HG02623 (cell line): ENCODE results near the gene SLF2.

ENCODE experiments used
- ATAC-seq: cut with Tn5 transposase; IDR thresholded peaks from one replicate; pipeline ENCODE4 v1.9.1; 2021; ENCODE audit warnings: moderate library complexity; ENCODE audit not compliant: unreplicated experiment

SLF2 gene

GRCh38 chr10:100979791-100980272, 67.1 kb downstream of the SLF2 start:
- no peak for ATAC-seq

GRCh38 chr10:100980311-100980710, 67.5 kb downstream of the SLF2 start:
- ATAC-seq = no peak

DNA sequence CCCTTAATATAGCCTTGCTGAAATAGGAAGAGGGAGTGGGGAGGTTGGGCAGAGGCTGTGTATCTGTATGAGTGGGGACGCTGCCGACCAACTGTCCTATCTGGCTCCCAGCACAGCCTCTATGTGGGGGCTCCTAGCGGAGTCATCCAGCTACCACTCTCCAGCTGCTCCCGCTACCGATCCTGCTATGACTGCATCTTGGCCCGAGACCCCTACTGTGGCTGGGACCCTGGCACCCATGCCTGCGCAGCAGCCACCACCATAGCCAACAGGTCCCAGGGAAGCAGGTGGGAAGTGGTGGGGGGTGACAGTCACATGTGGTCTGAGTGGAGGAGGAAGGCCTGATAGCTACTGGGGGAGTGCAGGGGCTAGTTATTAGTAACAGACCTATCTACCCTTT, 67.9 kb downstream of the SLF2 start:
- no peak for ATAC-seq

DNA sequence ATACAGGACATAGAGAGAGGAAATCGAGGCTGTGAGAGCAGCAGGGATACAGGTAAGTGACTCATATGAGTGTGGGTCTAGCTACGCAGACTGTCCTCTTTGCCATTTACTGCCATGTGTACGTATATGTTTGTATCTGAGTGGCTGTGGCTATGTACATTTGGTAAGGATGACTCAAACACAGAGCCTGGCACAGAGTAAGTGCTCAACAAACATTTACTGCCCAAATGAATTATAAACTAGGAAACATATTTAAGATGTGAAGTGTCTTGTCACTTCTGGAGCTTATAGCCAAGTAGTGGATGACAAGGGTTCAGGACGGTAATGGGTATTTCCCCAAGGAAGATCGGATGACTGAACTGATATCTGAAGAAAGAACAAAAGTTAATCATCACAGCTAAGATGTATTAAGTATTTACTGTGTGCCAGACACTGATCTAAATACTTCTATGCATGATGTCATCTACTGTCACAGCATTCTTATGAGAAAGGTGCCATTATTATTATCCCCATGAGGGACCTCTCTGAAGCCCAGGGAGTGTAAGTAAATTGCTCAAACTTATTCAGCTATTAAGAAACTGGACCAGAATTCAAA, 68.5 kb downstream of the SLF2 start:
- no peak for ATAC-seq

- no peak for ATAC-seq
Measured at GRCh38 chr10:100982916-100983830, 70.4 kb downstream of the SLF2 start.

DNA sequence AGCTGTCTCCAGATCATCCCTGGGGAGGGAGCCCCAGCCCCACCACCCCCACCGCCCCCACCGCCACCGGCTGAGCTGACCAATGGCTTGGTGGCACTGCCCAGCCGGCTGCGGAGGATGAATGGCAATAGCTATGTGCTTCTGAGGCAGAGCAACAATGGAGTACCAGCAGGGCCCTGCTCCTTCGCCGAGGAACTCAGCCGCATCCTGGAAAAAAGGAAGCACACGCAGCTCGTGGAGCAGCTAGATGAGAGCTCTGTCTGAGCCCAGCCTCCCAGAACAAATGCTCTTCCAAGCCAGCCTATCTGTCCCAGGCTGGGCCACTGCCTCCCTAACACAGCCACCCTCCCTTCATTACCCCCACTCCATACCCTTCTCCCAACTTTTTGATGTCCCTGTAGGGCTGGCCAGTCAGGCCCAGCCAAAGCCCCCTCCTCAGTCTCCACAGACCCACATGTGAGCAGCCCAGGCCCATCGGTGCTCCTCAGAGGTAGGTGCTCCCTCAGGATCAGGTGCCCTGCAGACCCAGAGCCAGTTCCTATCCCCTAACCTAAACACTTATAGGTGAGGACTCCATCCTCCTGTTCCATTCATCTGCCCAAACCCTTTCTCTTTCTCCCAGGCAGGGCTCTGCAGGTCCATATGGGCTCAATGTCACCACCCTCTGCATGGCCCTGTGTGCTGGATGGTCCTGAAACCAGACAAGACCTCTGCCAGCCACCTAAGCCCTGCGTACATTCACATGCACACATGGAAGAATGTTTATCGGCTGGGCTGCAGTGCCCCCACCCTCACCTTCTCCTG, 71.3 kb downstream of the SLF2 start:
- ATAC-seq = no peak

DNA sequence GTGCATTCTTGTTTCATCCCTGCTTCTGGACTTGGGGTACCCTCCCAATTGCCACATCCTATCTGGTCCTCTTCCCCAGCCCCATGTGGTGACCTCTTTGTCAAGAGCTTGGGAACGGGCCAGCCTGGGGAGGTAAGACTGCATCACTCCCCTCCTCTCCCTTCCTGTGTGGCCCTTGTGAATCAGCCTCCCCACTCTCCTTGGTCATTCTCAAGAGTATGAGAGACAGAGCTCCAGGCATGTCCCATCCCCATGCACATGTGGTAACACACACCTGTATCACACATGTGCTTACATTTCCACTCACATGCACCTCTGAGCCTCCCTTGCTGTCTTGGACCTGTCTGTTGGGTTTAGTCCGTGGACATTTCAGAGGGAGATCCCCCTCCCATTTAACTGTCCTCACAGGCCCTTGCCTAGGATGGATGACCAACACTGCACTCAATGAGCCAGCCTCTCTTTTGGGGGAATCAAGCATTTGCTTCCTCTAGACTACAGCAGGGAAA, 72.0 kb downstream of the SLF2 start:
- ATAC-seq = no peak

DNA sequence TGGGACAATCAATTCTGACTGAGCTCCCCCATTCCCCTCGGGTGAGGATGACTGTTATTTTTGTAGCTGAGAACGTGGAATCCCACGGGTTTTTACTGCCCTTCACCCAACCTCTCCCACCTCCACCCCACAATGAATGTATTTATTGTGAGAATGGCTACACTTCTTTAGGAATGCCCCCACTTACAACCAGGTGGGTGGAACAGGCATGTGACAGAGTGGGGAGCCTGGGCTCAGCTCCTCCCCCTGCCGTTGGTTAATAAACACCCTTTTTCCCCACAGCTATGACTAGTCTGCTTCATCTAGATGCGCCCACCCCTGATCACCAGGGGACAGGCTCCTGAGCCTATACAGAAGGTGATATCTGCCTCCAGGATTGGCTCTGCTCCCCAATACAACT, 72.6 kb downstream of the SLF2 start:
- no peak for ATAC-seq

DNA sequence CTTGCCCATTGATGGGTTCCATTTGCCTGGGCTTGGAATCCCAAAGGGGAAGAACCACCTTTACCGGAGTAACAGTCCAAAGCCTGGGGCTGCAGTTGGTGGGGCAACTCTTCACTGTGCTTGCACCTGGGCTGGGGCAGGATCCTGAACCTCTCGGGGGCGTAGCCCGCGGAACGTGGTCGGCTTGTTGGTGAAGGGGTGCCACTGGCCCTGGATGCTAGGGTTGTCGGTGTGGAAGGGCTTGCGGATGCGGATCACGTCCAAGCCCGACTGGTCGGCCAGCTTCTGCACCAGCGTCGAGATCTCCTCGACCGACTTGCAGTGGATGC, 73.8 kb downstream of the SLF2 start:
- no peak for ATAC-seq

DNA sequence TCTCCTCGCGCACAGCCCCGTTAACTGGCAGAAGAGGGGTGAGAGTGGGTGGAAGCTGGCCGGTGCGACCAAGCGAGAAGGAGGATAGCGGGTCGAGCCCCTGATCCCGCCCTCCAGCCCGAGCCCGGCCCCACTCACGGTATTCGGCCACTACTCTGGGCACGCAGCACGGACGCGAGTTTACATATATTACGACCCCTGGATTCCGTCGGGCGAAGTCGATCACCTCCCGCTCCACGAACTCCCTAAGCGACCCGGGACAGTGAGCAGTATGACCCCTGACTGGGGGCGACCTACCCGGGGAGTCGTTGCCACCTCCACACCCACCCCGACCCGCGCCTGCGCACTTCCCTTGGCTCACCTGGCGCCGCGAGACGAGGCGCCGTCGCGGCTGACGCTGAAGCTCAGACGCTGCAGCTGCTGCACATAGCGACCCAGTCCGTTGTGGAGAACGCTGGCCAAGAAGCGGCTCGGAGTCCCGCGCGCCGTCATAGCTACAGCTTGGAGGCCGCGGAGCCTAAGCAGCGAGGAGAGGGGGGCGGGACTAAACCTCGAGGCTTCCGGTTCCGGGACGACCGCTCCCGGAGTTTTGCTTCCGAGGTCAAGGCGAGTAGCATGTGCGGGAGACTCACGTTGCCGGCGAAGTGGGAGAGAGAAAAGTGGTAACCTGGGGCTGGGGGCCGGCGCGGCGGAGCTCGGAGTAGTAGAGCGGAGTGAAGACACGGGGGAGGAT, 74.4 kb downstream of the SLF2 start, which contains the start of the genes MRPL43 and TWNK:
Gene MRPL43 (minus strand): TSS at position 546 of the 733 bp plus-strand sequence. CDS start 54 bp downstream, at position 492.
Gene TWNK (plus strand): TSS at position 592 of the 733 bp plus-strand sequence. CDS start 668 bp downstream, outside the sequence.
- ATAC-seq = peak; percentile 76

DNA sequence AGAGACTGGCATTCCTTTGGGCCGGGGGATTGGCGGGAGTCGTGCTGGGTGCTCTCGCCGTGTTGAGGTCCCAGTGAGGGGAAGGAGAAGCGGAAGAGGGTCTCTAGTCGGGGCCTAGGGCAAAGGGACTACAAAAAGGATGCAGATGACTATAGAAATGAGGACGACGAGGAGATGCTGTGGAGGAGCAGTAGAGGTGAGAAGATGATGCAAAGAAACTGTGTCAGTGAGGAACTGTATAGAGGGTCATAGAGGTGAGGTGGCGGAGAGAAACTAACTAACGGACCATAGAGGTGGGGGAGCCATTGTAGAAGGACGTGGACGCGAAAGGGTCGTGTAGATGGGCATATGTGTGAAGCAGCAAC, 74.9 kb downstream of the SLF2 start:
- no peak for ATAC-seq

DNA sequence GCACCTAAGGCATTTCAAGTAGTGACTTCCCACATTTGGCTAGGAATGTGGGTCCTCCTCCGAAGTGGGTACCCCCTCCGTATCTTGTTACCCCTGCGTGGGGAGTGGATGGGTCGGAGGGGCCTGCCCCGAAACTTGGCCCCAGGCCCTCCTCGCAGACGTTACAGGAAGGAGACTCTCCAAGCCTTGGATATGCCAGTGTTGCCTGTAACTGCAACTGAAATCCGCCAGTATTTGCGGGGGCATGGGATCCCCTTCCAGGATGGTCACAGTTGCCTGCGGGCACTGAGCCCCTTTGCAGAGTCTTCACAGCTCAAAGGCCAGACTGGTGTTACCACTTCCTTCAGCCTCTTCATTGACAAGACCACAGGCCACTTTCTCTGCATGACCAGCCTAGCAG, 75.4 kb downstream of the SLF2 start:
- no peak for ATAC-seq

DNA sequence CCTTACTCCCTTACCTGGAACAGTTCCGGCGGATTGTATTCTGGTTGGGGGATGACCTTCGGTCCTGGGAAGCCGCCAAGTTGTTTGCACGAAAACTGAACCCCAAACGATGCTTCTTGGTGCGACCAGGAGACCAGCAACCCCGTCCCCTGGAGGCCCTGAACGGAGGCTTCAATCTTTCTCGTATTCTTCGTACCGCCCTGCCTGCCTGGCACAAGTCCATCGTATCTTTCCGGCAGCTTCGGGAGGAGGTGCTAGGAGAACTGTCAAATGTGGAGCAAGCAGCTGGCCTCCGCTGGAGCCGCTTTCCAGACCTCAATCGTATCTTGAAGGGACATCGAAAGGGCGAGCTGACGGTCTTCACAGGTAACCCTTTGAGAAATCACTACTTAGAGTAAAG, 76.3 kb downstream of the SLF2 start:
- ATAC-seq = no peak

GRCh38 chr10:100993986-100994708, 81.4 kb downstream of the SLF2 start:
- ATAC-seq = no peak

DNA sequence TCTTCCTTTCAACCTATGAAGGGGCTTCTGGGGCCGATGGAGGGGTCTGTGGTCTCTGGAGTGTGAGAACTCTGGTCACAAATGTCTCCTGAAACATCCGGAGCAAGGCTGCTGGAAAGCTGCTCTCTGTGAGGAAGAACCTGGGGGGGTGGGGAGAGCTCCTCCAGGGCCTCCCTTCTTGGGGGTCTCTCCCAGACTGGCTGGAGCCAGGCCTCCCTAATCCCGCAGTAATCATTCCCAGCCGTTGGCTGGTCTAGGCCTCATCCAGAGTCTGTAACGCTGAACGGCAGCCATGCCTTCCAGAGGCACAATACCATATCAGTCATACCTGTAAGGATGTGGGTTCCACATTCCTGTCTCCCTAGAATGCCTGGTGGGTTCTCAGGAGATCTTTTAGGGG, 82.4 kb downstream of the SLF2 start:
- no peak for ATAC-seq

DNA sequence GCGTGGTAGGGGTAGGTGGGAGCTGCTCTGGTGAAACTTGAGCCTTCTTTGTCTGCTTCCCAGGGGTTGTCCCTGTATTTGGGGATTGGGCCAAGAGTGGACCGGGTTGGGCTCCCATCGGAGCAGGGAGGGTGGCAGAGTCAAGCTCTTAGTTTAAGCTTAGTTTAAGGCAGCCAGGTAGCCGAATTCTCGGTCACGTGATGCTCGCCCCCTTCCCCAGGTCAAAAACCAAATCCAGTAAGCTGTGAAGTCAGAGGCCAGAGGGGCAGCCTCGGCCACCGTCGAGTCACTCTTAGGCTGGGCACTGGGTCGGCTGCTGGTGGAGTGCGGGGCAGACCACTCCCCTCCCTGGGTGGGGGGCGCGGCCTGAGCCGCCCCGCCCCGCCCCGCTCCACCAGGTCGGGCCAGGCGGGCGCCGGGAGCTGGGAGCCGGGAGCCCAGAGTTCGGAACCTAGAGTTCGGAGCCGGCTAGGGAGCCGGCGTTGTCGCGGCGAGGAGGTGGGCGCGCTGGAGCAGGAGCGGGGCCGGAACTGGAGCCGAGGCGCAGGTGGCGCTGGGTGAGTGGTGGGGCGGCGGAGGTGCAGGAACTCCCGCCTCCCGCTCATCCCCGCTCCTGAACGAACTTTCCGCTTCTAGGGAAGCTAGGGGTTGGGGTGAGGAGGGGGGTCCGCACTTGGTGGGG, 84.1 kb downstream of the SLF2 start:
- ATAC-seq = no peak

- no peak for ATAC-seq
Measured at GRCh38 chr10:100997360-100998182, 84.8 kb downstream of the SLF2 start.

DNA sequence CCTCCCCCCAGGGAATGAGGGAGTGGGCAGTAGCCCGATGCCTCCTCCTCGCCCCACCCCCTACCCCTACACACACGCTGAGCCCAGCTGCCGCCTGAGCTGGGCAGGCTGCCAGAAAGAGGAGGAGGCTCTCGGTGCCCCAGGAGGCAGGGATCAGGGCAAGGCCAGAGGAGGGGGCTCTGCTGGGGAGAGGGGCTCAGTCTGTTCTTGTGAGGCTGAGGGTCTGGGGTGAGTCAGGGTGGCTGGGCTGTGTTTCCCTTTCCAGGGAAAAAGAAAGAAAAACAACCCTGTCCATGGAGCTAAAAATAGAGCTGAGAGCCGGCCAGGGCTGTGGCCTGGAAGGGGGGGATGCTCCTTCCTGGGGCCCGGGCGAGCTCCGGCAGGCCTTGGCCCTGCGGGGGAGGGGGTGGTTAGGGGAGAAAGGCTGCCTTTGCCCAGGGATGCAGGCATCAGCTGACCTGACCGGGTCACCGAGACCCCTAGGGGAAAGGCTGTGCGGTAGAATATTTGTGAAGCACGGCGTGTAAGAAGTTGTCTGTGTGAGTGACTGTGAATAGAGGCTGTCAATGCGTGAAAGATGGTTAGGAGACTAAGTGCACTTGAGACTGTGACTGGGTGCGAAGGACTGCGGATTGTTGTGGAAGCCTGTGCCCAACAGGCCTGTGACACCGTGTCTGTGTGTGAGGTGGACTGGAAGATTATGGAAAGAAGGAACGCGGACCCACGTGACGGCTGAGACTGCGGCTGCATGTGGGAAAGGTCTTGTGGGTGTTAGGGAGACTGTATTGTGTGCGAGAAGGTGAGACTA, 85.6 kb downstream of the SLF2 start:
- ATAC-seq = no peak
